Activated naive CD4-positive, alpha-beta T cell treated with anti-CD3 and anti-CD28 coated beads, Interleukin-2, amount 50 U/mL, for 16 hours (primary cell): Measurements from ENCODE around the gene OR10H1.
"Not testable (repeated sequence)": the region's sequence is repeated elsewhere in the genome, so short reads cannot be mapped to it uniquely, and the experiment has no call there.

Source experiments
- DNase-seq: peaks from one replicate; pipeline ENCODE4 v3.0.0-alpha.2; 2020

The OR10H1 gene

GRCh38 chr19:15815306-15815705, at the start of gene OR10H1:
Gene OR10H1, minus strand, starts transcription at chr19:15815664. Its CDS starts 7,627 bp downstream, at chr19:15808037.
- DNase-seq: no peak

- DNase-seq: no peak
These were observed 49.4 kb upstream of the OR10H1 start for GRCh38 chr19:15864824-15865223.

- no peak for DNase-seq
These were observed 47.8 kb upstream of the OR10H1 start for GRCh38 chr19:15863272-15863671.

GRCh38 chr19:15862444-15862843, 47.0 kb upstream of the OR10H1 start:
- no peak for DNase-seq

- no peak for DNase-seq
These were observed 45.1 kb upstream of the OR10H1 start for GRCh38 chr19:15860522-15860921.

GRCh38 chr19:15859187-15859586, 43.7 kb upstream of the OR10H1 start:
- DNase-seq: no peak

- DNase-seq: no peak
These were observed 34.9 kb upstream of the OR10H1 start for GRCh38 chr19:15850385-15850784.

GRCh38 chr19:15846923-15847322, 31.5 kb upstream of the OR10H1 start:
- no peak for DNase-seq

GRCh38 chr19:15843894-15844222, 28.4 kb upstream of the OR10H1 start:
- DNase-seq: not testable (repeated sequence)

GRCh38 chr19:15843203-15843893, 27.9 kb upstream of the OR10H1 start:
- DNase-seq: no peak

GRCh38 chr19:15841875-15842569, 26.6 kb upstream of the OR10H1 start:
- DNase-seq: no peak

- DNase-seq: no peak
These were observed 25.4 kb upstream of the OR10H1 start for GRCh38 chr19:15840833-15841232.

GRCh38 chr19:15839888-15840287, 24.4 kb upstream of the OR10H1 start:
- DNase-seq: not testable (repeated sequence)

- DNase-seq: no peak
These were observed 22.9 kb upstream of the OR10H1 start for GRCh38 chr19:15838351-15838750.

GRCh38 chr19:15837221-15837731, 21.8 kb upstream of the OR10H1 start:
- no peak for DNase-seq

GRCh38 chr19:15836330-15837220, 21.1 kb upstream of the OR10H1 start:
- peak; percentile 97 for DNase-seq

- DNase-seq: peak; percentile 46
These were observed 20.3 kb upstream of the OR10H1 start for GRCh38 chr19:15835565-15836329.

- DNase-seq: not testable (repeated sequence)
These were observed 18.8 kb upstream of the OR10H1 start for GRCh38 chr19:15834232-15834631.

- no peak for DNase-seq
These were observed 16.2 kb upstream of the OR10H1 start for GRCh38 chr19:15831626-15832025.

GRCh38 chr19:15829786-15830185, 14.3 kb upstream of the OR10H1 start:
- DNase-seq: no peak

GRCh38 chr19:15829306-15829698, 13.8 kb upstream of the OR10H1 start:
- DNase-seq: no peak

GRCh38 chr19:15828611-15829305, 13.3 kb upstream of the OR10H1 start:
- not testable (repeated sequence) for DNase-seq
